Glutamatergic neuron (in vitro differentiated cells): ENCODE data around the gene ART5. TPM values are rescaled to one million over a fixed set of nuclear protein-coding genes. Genes with fewer than 3 reads are reported as not detected.
"Not testable (repeated sequence)": the region's sequence is repeated elsewhere in the genome, so short reads cannot be mapped to it uniquely, and the experiment has no call there.

Experiments
- DNase-seq: peaks from one replicate; pipeline ENCODE4 v3.0.0; 2022
- H3K27ac Mint-ChIP-seq: one replicate; pipeline ENCODE4 v1.8.0; 2020; ENCODE audit warnings: mild to moderate bottlenecking, mixed read lengths, inconsistent platforms; ENCODE audit not compliant: unreplicated experiment
- H3K27me3 Mint-ChIP-seq: one replicate; pipeline ENCODE4 v1.8.0; 2020; ENCODE audit warnings: mild to moderate bottlenecking, moderate library complexity, mixed read lengths, inconsistent platforms; ENCODE audit not compliant: unreplicated experiment
- H3K36me3 Mint-ChIP-seq: one replicate; pipeline ENCODE4 v1.8.0; 2020; ENCODE audit warnings: mild to moderate bottlenecking, mixed read lengths, inconsistent platforms; ENCODE audit not compliant: unreplicated experiment
- H3K4me1 Mint-ChIP-seq: one replicate; pipeline ENCODE4 v1.8.0; 2020; ENCODE audit warnings: mild to moderate bottlenecking, low read depth, mixed read lengths, inconsistent platforms; ENCODE audit not compliant: unreplicated experiment
- H3K4me3 Mint-ChIP-seq: one replicate; pipeline ENCODE4 v1.8.0; 2020; ENCODE audit warnings: mild to moderate bottlenecking, mixed read lengths, inconsistent platforms; ENCODE audit not compliant: unreplicated experiment
- H3K9me3 Mint-ChIP-seq: one replicate; pipeline ENCODE4 v1.8.0; 2020; ENCODE audit warnings: mild to moderate bottlenecking, moderate library complexity, mixed read lengths, inconsistent platforms; ENCODE audit not compliant: unreplicated experiment
- total RNA-seq: library from RNA; stranded (reverse); fragmentation: NEBNext Ultra II Directional; extraction: Animal tissue kit (Norgen Biotek cat#: 25700); gene quantifications from one replicate; pipeline ENCODE4 v1.2.1, GENCODE V29; 2021; ENCODE audit not compliant: unreplicated experiment
- TF ChIP-seq, protein P1 (sequence below): fragments of 200-600 bp; sonication (generic); IDR thresholded peaks from one replicate; pipeline ENCODE4 v1.5.0; 2021; ENCODE audit not compliant: partially characterized antibody, unreplicated experiment

Gene ART5
- total RNA-seq, 1 donor from 2014 or later: not detected

DNA sequence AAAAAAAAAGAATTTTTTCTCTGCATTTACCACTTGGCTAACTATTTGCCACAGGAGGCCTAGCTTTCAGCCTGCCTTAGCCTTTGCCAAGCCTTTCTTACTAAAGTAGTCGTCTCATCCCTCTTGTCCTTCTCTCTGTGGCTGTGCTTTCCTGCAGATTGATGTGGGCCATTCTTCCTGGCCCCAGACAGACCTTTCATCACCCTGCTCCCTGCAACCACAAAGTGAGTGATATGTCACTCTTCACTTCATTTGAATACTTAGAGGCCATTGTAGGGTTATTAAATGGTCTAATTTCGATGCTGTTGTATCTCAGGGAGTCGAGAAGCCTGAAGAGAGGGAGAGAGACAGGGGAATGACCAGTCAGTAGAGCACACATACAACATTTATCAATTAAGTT is 37.6 kb downstream of the ART5 start:
- no peak for DNase-seq
- Mint-ChIP-seq H3K9me3 (no peaks in the 10 kb centered on the region), H3K4me1 (peaks cover 2% of the 10 kb centered on the region), H3K36me3 (no peaks in the 10 kb centered on the region), H3K27me3 (no peaks in the 10 kb centered on the region), H3K4me3 (no peak overlapping the region), H3K27ac (no peak overlapping the region)
- TF ChIP-seq, protein P1, sequence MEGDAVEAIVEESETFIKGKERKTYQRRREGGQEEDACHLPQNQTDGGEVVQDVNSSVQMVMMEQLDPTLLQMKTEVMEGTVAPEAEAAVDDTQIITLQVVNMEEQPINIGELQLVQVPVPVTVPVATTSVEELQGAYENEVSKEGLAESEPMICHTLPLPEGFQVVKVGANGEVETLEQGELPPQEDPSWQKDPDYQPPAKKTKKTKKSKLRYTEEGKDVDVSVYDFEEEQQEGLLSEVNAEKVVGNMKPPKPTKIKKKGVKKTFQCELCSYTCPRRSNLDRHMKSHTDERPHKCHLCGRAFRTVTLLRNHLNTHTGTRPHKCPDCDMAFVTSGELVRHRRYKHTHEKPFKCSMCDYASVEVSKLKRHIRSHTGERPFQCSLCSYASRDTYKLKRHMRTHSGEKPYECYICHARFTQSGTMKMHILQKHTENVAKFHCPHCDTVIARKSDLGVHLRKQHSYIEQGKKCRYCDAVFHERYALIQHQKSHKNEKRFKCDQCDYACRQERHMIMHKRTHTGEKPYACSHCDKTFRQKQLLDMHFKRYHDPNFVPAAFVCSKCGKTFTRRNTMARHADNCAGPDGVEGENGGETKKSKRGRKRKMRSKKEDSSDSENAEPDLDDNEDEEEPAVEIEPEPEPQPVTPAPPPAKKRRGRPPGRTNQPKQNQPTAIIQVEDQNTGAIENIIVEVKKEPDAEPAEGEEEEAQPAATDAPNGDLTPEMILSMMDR: no peak

DNA sequence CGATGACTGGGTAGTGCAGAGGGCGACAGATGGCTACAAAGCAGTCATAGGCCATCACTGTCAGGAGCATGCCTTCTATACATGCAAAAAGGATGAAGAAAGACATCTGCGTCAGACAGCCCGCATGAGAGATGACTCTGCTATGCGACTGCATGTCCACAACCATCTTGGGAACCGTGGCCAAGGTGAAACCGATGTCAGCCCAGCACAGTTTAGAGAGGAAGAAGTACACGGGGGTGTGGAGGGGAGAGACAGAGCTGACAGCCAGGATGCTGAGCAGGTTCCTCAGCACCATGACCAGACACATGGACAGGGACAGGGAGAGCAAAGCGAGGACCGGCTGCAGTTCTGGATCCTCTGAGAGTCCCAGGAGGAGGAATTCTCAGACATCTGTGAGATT is 41.6 kb downstream of the ART5 start:
- not testable (repeated sequence) for H3K36me3 Mint-ChIP-seq, H3K27ac Mint-ChIP-seq, H3K4me3 Mint-ChIP-seq, H3K4me1 Mint-ChIP-seq, H3K9me3 Mint-ChIP-seq, DNase-seq, H3K27me3 Mint-ChIP-seq

DNA sequence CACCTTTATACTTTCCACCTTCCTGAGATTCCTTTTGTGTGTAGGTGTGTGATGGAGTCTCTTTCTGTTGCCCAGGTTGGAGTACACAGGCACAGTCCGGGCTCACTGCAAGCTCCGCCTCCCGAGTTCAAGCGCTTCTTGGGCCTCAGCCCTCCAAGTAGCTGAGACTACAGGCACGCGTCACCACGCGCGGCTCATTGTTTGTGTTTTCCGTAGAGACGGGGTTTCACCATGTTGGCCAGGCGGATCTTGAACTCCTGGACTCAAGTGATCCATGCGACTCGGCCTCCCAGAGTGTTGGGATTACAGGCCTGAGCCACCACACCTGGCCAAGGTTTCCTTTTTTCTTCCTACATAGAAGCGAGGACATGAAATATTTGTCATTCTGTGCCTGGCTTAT is 44.0 kb downstream of the ART5 start:
- H3K27ac Mint-ChIP-seq, H3K27me3 Mint-ChIP-seq, H3K4me1 Mint-ChIP-seq, H3K9me3 Mint-ChIP-seq, DNase-seq, H3K36me3 Mint-ChIP-seq, H3K4me3 Mint-ChIP-seq: not testable (repeated sequence)

DNA sequence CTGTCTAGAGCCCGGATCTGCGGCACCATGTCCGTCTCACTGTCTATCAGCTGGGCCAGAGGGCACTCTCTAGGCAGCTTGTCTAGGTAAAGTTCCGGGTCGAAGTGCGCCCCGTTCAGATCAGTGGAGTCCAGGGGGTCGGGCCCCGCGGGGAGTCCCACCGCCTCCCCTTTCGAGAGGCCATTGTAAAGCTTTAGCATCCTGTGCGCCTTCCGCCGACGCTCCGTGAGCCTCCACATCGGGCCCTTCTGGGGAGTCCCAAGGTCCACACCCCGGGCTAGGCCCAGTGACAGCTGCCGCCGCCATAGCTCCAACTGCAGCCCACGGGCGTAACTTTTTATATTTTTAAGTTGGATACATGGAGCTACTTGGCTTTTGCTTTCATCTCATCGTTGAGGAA is 50.5 kb downstream of the ART5 start:
- not testable (repeated sequence) for H3K27me3 Mint-ChIP-seq, H3K4me3 Mint-ChIP-seq, DNase-seq, H3K4me1 Mint-ChIP-seq, H3K36me3 Mint-ChIP-seq, H3K9me3 Mint-ChIP-seq, H3K27ac Mint-ChIP-seq

DNA sequence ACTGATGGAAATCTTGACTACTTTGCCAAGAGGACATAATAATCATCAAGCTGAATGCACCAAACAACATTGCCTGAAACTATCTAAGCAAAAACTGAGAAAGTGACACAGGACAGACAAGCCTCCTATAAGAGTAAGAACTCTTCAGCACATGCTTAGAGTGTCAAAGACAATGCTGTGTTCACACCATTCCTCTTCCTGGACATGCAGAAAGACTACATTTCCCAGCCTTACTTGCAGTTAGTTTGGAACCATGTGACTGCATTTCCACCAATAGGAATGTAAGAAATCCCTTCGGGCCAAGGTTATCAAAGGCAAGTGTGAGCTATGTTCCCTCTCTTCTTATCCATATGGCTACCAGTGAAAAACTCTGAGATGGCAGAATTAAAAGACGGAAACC is 51.6 kb downstream of the ART5 start:
- H3K36me3 Mint-ChIP-seq, H3K27me3 Mint-ChIP-seq, H3K4me1 Mint-ChIP-seq, H3K4me3 Mint-ChIP-seq, DNase-seq, H3K27ac Mint-ChIP-seq, H3K9me3 Mint-ChIP-seq: not testable (repeated sequence)

DNA sequence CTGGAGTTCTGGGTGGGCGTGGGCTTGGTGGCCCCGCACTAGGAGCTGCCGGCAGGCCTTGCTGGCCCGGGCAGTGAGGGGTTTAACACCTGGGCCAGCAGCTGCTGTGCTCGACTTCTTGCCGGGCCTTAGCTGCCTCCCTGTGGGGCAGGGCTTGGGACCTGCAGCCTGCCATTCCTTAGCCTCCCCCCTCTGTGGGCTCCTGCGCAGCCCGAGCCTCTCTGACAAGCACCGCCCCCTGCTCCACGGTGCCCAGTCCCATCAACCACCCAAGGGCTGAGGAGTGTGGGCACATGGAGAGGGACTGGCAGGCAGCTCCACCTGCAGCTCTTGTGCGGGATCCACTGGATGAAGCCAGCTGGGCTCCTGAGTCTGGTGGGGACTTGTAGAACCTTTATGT is 53.0 kb downstream of the ART5 start:
- H3K4me3 Mint-ChIP-seq, H3K4me1 Mint-ChIP-seq, H3K27me3 Mint-ChIP-seq, H3K27ac Mint-ChIP-seq, H3K9me3 Mint-ChIP-seq, DNase-seq, H3K36me3 Mint-ChIP-seq: not testable (repeated sequence)

Other genes with a start within 250 kb of the ART5 start
- gene ART1, start 3.1 kb upstream of the ART5 start, total RNA-seq: not detected
- 0.91 TPM for gene CHRNA10, start 29.4 kb upstream of the ART5 start, total RNA-seq
- gene NUP98, start 155.6 kb upstream of the ART5 start, total RNA-seq: 49.6 TPM
- gene PGAP2, start 166.6 kb upstream of the ART5 start, total RNA-seq: 20.0 TPM
- gene RHOG, start 199.0 kb upstream of the ART5 start, total RNA-seq: 6.6 TPM
- gene STIM1, start 213.7 kb upstream of the ART5 start, total RNA-seq: 9.6 TPM